Left lung (tissue), 10 donors: ENCODE data around the gene DCC. TPM values are rescaled to one million over a fixed set of nuclear protein-coding genes. Genes with fewer than 3 reads are reported as not detected.

Source experiments
- ATAC-seq: fragments of 200-7000 bp; cut with Tn5 transposase; one replicate; pipeline ENCODE4 v1.9.1; 2020; ENCODE audit warnings: moderate library complexity
- DNase-seq, 4 donors: peaks; one replicate each; pipeline ENCODE4 v3.0.0-alpha.2; 2013 to 2020
- H3K27ac ChIP-seq, 2 donors: fragments of 200-600 bp; sonication (generic) in 1 of 2; one replicate each; pipeline versions ENCODE4 v1.5.0 to v1.8.0; 2020 to 2021
- H3K27me3 ChIP-seq, 2 donors: fragments of 200-600 bp; sonication (generic) in 1 of 2; one replicate each; pipeline versions ENCODE4 v1.5.0 to v1.8.0; 2020 to 2021
- H3K36me3 ChIP-seq, 2 donors: fragments of 200-600 bp; sonication (generic) in 1 of 2; one replicate each; pipeline versions ENCODE4 v1.5.0 to v1.8.0; 2020 to 2021
- H3K4me1 ChIP-seq, 2 donors: fragments of 200-600 bp; one replicate each; pipeline ENCODE4 v1.8.0; 2021
- H3K4me3 ChIP-seq, 2 donors: fragments of 200-600 bp; sonication (generic) in 1 of 2; one replicate each; pipeline versions ENCODE4 v1.5.0 to v1.8.0; 2020 to 2021; ENCODE audit warnings: mild to moderate bottlenecking in 1 of 2
- H3K9me3 ChIP-seq, 2 donors: fragments of 200-600 bp; sonication (generic) in 1 of 2; one replicate each; pipeline versions ENCODE4 v1.5.0 to v1.8.0; 2020 to 2021
- CTCF ChIP-seq, 2 donors: fragments of 200-600 bp; sonication (generic) in 1 of 2; IDR thresholded peaks; one replicate each; pipeline versions ENCODE4 v1.5.0 to v1.8.0; 2021; ENCODE audit warnings: antibody characterized with exemption in 2 of 2
- intact Hi-C, 2 donors: fragments of 100-400 bp; cut with DNase I; formaldehyde crosslinking; loops; one replicate each; pipeline versions ENCODE4 v1.11.2 to v1.14.2; 2022
- polyA plus RNA-seq, 6 donors: library from polyadenylated mRNA; unstranded; fragments of 120-200 nt; gene quantifications; one replicate each; pipeline ENCODE4 v1.2.1, GENCODE V29; 2013; ENCODE audit not compliant: insufficient read length in 6 of 6
- total RNA-seq, 2 donors: library from RNA; stranded (reverse); fragmentation: NEBNext Ultra II Directional; extraction: Animal tissue kit (Norgen Biotek cat#: 25700); gene quantifications; one replicate each; pipeline ENCODE4 v1.2.1, GENCODE V29; 2021
- donor health status: DM: no; HTN: yes; CAD: no.
- donor health status: DM: no; HTN: no; CAD: no.

DCC gene
- total and polyA plus RNA-seq, 8 donors = 0.61 to 3.5 (median 2.1) TPM

- H3K27ac ChIP-seq = no peak overlapping the region
- no peaks in the 10 kb centered on the region for H3K27me3 ChIP-seq
- no peaks in the 10 kb centered on the region for H3K36me3 ChIP-seq
- no peak for ATAC-seq
- no peaks in the 10 kb centered on the region for H3K4me1 ChIP-seq
- intact Hi-C loops = no loop called here
- peaks cover 0 to 2% of the 10 kb centered on the region in 2 donors for H3K9me3 ChIP-seq
- TF ChIP-seq CTCF (IDR thresholded peaks at IDR 0.05) = no peak
- no peak for DNase-seq
- no peak overlapping the region for H3K4me3 ChIP-seq
Observed at GRCh38 chr18:52415131-52415530, 75.1 kb downstream of the DCC start.

GRCh38 chr18:52422985-52423601 is 83.1 kb downstream of the DCC start:
- intact Hi-C loops = no loop called here

GRCh38 chr18:52426041-52426440 is 86.0 kb downstream of the DCC start:
- no peak for DNase-seq
- Histone ChIP-seq H3K27me3 (no peaks in the 10 kb centered on the region), H3K4me1 (no peaks in the 10 kb centered on the region), H3K4me3 (no peak overlapping the region), H3K9me3 (no peaks in the 10 kb centered on the region), H3K36me3 (no peaks in the 10 kb centered on the region), H3K27ac (no peak overlapping the region)
- intact Hi-C loops = no loop called here
- ATAC-seq = no peak
- TF ChIP-seq CTCF (IDR thresholded peaks at IDR 0.05) = no peak

More at GRCh38 chr18:52422985-52423601, 83.1 kb downstream of the DCC start:
- Histone ChIP-seq H3K4me3 (no peak overlapping the region), H3K4me1 (no peaks in the 10 kb centered on the region), H3K27ac (no peak overlapping the region), H3K36me3 (no peaks in the 10 kb centered on the region), H3K27me3 (no peaks in the 10 kb centered on the region), H3K9me3 (no peaks in the 10 kb centered on the region)
- no peak for DNase-seq
- ATAC-seq = no peak
- no peak for TF ChIP-seq CTCF (IDR thresholded peaks at IDR 0.05)

- intact Hi-C loops = no loop called here
- Histone ChIP-seq H3K4me1 (no peaks in the 10 kb centered on the region), H3K4me3 (no peak overlapping the region), H3K36me3 (no peaks in the 10 kb centered on the region), H3K27ac (no peak overlapping the region), H3K9me3 (no peaks in the 10 kb centered on the region), H3K27me3 (no peaks in the 10 kb centered on the region)
- TF ChIP-seq CTCF (IDR thresholded peaks at IDR 0.05) = no peak
- no peak for DNase-seq
- ATAC-seq = no peak
Observed at GRCh38 chr18:52426462-52426861, 86.5 kb downstream of the DCC start.

DNA sequence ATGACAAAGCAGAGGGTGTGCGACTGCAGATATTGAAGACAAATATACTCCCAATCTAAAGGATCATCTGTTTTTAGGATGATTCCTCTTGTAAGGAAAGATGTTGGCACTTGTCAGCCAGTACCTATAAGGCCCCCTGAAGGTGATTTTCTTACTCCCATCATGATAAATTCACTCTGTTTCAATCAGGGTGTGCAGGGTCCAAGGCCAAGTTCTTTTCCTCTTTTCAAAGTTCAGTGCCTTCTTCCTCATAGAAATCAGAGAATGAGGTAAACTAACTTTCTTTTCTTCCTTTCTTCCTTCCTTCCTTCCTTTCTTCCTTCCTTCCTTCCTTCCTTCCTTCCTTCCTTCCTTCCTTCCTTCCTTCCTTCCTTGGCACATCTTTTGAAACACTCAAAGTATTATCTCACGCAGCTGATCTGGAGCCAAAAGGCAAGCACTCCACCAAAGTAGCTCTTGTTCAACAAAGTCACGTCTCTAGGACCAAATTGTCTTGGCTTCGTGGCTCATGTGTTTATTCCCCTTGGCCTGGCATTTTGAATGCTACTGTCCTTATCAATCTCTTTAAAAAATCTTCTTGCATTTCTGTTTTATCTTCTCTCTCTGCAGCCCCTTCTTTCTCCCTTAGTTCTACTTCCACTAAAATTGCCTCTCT is 87.7 kb downstream of the DCC start:
- DNase-seq (no peak), ATAC-seq (no peak)
- Histone ChIP-seq H3K27ac (no peak overlapping the region), H3K27me3 (no peaks in the 10 kb centered on the region), H3K4me3 (no peak overlapping the region), H3K36me3 (no peaks in the 10 kb centered on the region), H3K9me3 (no peaks in the 10 kb centered on the region), H3K4me1 (no peaks in the 10 kb centered on the region)
- no peak for TF ChIP-seq CTCF (IDR thresholded peaks at IDR 0.05)
- intact Hi-C loops = no loop called here
